Measurements from ENCODE around the gene RNF5. TPM values are rescaled to one million over a fixed set of nuclear protein-coding genes. Genes with fewer than 3 reads are reported as not detected.

The RNF5 gene
- total and polyA plus RNA-seq, 2 of the 4 experiments (the other 2 are of a cell fraction) = 18.8 to 41.4 TPM

GRCh38 chr6:32176476-32177182 lies 1.6 kb upstream of the RNF5 start:
- ATAC-seq (ENCODE audit: low read depth) = peak; percentile 0; the same call in 1 of the 2 replicates
- H2BK5ac ChIP-seq (ENCODE audit: low read depth, low read length, poor library complexity, severe bottlenecking) = peak overlapping the region; percentile 90
- H3K4me1 ChIP-seq (ENCODE audit: control insufficient read depth, insufficient read depth, low read length) = peaks cover 5% of the 10 kb centered on the region
- H4K5ac ChIP-seq (ENCODE audit: low read depth, low read length) = peak overlapping the region; percentile 77
- intact Hi-C loops (cut with micrococcal nuclease) = loop anchor here (1.0 to 5.0 kb wide), 3 partner anchors 24 to 59 kb away; no protein-coding TSS in a partner anchor
- H3K9ac ChIP-seq (ENCODE audit: low read depth, low read length) = peak overlapping the region; percentile 70
- peak overlapping the region; percentile 35; the same call in 2 of the 3 replicates for H2BK15ac ChIP-seq (ENCODE audit: low read depth, low read length)
- peak overlapping the region; percentile 82 for H3K14ac ChIP-seq (replicated peaks; ENCODE audit: low read depth, low read length)
- BruUV-seq (replicated peaks) = TSS peak; percentile 95
- H2BK120ac ChIP-seq (ENCODE audit: low read depth, low read length) = peak overlapping the region; percentile 65
- ChIA-PET CTCF (no interaction called here), POLR2A (ENCODE audit: unreplicated experiment) (interaction anchor here (0.6 to 1.4 kb wide), 5 partner anchors 9 to 495 kb away, joined by 3 to 5 read pairs (median 3); no protein-coding TSS in a partner anchor)
- H3K4me3 ChIP-seq (ENCODE audit: insufficient read depth, low read depth, low read length) = peak overlapping the region; percentile 45
- dilution Hi-C loops (cut with HindIII; ENCODE audit: low sequenced_read_pairs, unreplicated experiment) = no loop called here
- H4K20me1 ChIP-seq (ENCODE audit: insufficient read depth, low read length) = peaks cover 3% of the 10 kb centered on the region; the same call in 1 of the 2 replicates
- in situ Hi-C loops (cut with MboI; ENCODE audit: low sequenced_read_pairs) = loop anchor here (10.0 to 25.0 kb wide), 2 partner anchors 202 to 786 kb away; partner anchors contain the start of genes BRD2, DXO and HLA-DMA
- peak overlapping the region; percentile 88 for H3K23ac ChIP-seq (ENCODE audit: low read depth, low read length)
- TF ChIP-seq MAFK (IDR thresholded peaks at IDR 0.05; ENCODE audit: low read depth, low read length) (no peak), FOS (IDR thresholded peaks at IDR 0.05; ENCODE audit: low read depth, low read length) (no peak), SMC3 (IDR thresholded peaks at IDR 0.05; ENCODE audit: low read depth, low read length) (no peak), USF2 (IDR thresholded peaks at IDR 0.05; ENCODE audit: low read depth, low read length) (peak; percentile 46), CEBPB (IDR thresholded peaks at IDR 0.05; ENCODE audit: low read depth, low read length) (peak; percentile 82), CHD1 (IDR thresholded peaks at IDR 0.05; ENCODE audit: low read depth, low read length) (no peak)
- peak overlapping the region; percentile 84 for H2AFZ ChIP-seq (replicated peaks; ENCODE audit: low read length, poor library complexity)
- 8% methylated on average over 2 of the region's 5 CpGs; no CpG with 5 or more reads in 1 of the 2 experiments for WGBS, 2 experiments (ENCODE audit: extremely low coverage in 2 of 2, insufficient read length in 1 of 2)
- H4K91ac ChIP-seq (ENCODE audit: insufficient read depth, low read depth, low read length) = peak overlapping the region; percentile 82
- peak overlapping the region; percentile 55 to 89 for H4K8ac ChIP-seq (ENCODE audit: low read depth in 2 of 2, low read length in 2 of 2)
- H2AK9ac ChIP-seq (replicated peaks; ENCODE audit: low read depth, low read length, poor library complexity) = peak overlapping the region; percentile 87
- H3K18ac ChIP-seq (ENCODE audit: low read depth, low read length) = peak overlapping the region; percentile 70
- peak overlapping the region; percentile 92 for H3K4ac ChIP-seq (ENCODE audit: low read depth, low read length)
- peak overlapping the region; percentile 74 for H3K27ac ChIP-seq (ENCODE audit: insufficient read depth, low read length)
- peaks cover 4% of the 10 kb centered on the region; the same call in 1 of the 2 replicates for H3K36me3 ChIP-seq (ENCODE audit: control insufficient read depth, insufficient read depth, low read length)
- H2BK20ac ChIP-seq (ENCODE audit: low read depth, low read length) = peak overlapping the region; percentile 9; the same call in 1 of the 2 replicates
- peaks cover 30% of the 10 kb centered on the region for H3K9me1 ChIP-seq (ENCODE audit: insufficient read depth, low read length)
- no peaks in the 10 kb centered on the region for H3K9me3 ChIP-seq (ENCODE audit: control insufficient read depth, insufficient read depth, low read length)
- DNase-seq = peak; percentile 75
- peaks cover 35 to 57% of the 10 kb centered on the region in 2 experiments for H3K79me1 ChIP-seq (ENCODE audit: low read depth in 1 of 2, low read length in 2 of 2)
- peak overlapping the region; percentile 91 for H3K56ac ChIP-seq (ENCODE audit: extremely low read depth, insufficient read depth, low read length)
- peak overlapping the region; percentile 80 for H3K4me2 ChIP-seq (ENCODE audit: low read depth, low read length)
- no peaks in the 10 kb centered on the region for H3K27me3 ChIP-seq (ENCODE audit: control insufficient read depth, insufficient read depth, low read length)
- peak overlapping the region; percentile 94 for H2AK5ac ChIP-seq (ENCODE audit: low read depth, low read length)

All from IMR-90 (cell line).